ENCODE measurements around the gene ADIPOR1. TPM values are rescaled to one million over a fixed set of nuclear protein-coding genes. Genes with fewer than 3 reads are reported as not detected.

Gene ADIPOR1
- total and polyA plus RNA-seq, 2 experiments from 2014 or later = 105 to 211 TPM

- TF ChIP-seq, protein P1, sequence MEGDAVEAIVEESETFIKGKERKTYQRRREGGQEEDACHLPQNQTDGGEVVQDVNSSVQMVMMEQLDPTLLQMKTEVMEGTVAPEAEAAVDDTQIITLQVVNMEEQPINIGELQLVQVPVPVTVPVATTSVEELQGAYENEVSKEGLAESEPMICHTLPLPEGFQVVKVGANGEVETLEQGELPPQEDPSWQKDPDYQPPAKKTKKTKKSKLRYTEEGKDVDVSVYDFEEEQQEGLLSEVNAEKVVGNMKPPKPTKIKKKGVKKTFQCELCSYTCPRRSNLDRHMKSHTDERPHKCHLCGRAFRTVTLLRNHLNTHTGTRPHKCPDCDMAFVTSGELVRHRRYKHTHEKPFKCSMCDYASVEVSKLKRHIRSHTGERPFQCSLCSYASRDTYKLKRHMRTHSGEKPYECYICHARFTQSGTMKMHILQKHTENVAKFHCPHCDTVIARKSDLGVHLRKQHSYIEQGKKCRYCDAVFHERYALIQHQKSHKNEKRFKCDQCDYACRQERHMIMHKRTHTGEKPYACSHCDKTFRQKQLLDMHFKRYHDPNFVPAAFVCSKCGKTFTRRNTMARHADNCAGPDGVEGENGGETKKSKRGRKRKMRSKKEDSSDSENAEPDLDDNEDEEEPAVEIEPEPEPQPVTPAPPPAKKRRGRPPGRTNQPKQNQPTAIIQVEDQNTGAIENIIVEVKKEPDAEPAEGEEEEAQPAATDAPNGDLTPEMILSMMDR (IDR thresholded peaks at IDR 0.05; ENCODE audit: low read depth, low read length) = no peak
- H3K9me3 ChIP-seq (ENCODE audit: low read depth) = no peaks in the 10 kb centered on the region
- H3K4me1 ChIP-seq (ENCODE audit: low read depth) = peaks cover 5% of the 10 kb centered on the region
- H3K27me3 ChIP-seq = no peaks in the 10 kb centered on the region
- peaks cover 44% of the 10 kb centered on the region for H3K36me3 ChIP-seq
- DNase-seq (ENCODE audit: low read depth in 1 of 2, low spot score in 1 of 2) = no peak
- H3K27ac ChIP-seq = no peak overlapping the region
- H3K4me3 ChIP-seq = no peak overlapping the region
Measured at GRCh38 chr1:202892501-202892900, 65.6 kb downstream of the ADIPOR1 start.

Other genes starting within 250 kb of the ADIPOR1 start
- gene SYT2, start 247.9 kb downstream of the ADIPOR1 start, total RNA-seq = 0.03 TPM in 1 of 2 replicates, not detected in the other
- 0.46 and 0.68 TPM in 2 replicates for gene SYT2, start 247.9 kb downstream of the ADIPOR1 start, polyA plus RNA-seq
- 108 and 165 TPM in 2 replicates for gene KDM5B, start 149.9 kb downstream of the ADIPOR1 start, total RNA-seq
- 141 and 210 TPM in 2 replicates for gene KDM5B, start 149.9 kb downstream of the ADIPOR1 start, polyA plus RNA-seq
- gene PCAT6, start 147.4 kb downstream of the ADIPOR1 start, total RNA-seq = 17.7 and 19.8 TPM in 2 replicates
- 67.4 and 92.9 TPM in 2 replicates for gene PCAT6, start 147.4 kb downstream of the ADIPOR1 start, polyA plus RNA-seq
- gene RABIF, start 69.2 kb downstream of the ADIPOR1 start, total RNA-seq = 2.9 and 6.4 TPM in 2 replicates
- 7.7 and 22.6 TPM in 2 replicates for gene RABIF, start 69.2 kb downstream of the ADIPOR1 start, polyA plus RNA-seq
- 24.4 and 39.3 TPM in 2 replicates for gene KLHL12, start 31.1 kb downstream of the ADIPOR1 start, total RNA-seq
- 37.4 and 42.0 TPM in 2 replicates for gene KLHL12, start 31.1 kb downstream of the ADIPOR1 start, polyA plus RNA-seq
- 36.1 and 79.2 TPM in 2 replicates for gene CYB5R1, start 8.9 kb upstream of the ADIPOR1 start, total RNA-seq
- gene CYB5R1, start 8.9 kb upstream of the ADIPOR1 start, polyA plus RNA-seq = 51.1 and 104 TPM in 2 replicates
- gene TMEM183A, start 49.1 kb upstream of the ADIPOR1 start, total RNA-seq = 67.1 and 109 TPM in 2 replicates
- gene TMEM183A, start 49.1 kb upstream of the ADIPOR1 start, polyA plus RNA-seq = 56.1 and 99.7 TPM in 2 replicates
- 207 and 215 TPM in 2 replicates for gene PPFIA4, start 68.2 kb upstream of the ADIPOR1 start, total RNA-seq
- 63.0 and 97.5 TPM in 2 replicates for gene PPFIA4, start 68.2 kb upstream of the ADIPOR1 start, polyA plus RNA-seq
- gene MYOG, start 127.7 kb upstream of the ADIPOR1 start, total RNA-seq = 0.18 TPM in 1 of 2 replicates, not detected in the other
- 0.62 TPM in 1 of 2 replicates, not detected in the other for gene MYOG, start 127.7 kb upstream of the ADIPOR1 start, polyA plus RNA-seq
- 8.5 and 14.9 TPM in 2 replicates for gene ADORA1, start 169.4 kb upstream of the ADIPOR1 start, total RNA-seq
- gene ADORA1, start 169.4 kb upstream of the ADIPOR1 start, polyA plus RNA-seq = 12.2 and 22.2 TPM in 2 replicates
- 0.53 and 1.4 TPM in 2 replicates for gene MYBPH, start 217.5 kb upstream of the ADIPOR1 start, total RNA-seq
- gene MYBPH, start 217.5 kb upstream of the ADIPOR1 start, polyA plus RNA-seq = 0.86 and 2.1 TPM in 2 replicates
- gene CHI3L1, start 228.4 kb upstream of the ADIPOR1 start, total RNA-seq = 1.8 TPM in 1 of 2 replicates, not detected in the other
- 1.4 TPM in 1 of 2 replicates, not detected in the other for gene CHI3L1, start 228.4 kb upstream of the ADIPOR1 start, polyA plus RNA-seq